H4 (cell line): ENCODE results near the gene PADI2. TPM values are rescaled to one million over a fixed set of nuclear protein-coding genes. Genes with fewer than 3 reads are reported as not detected.

Experiments used
- DNase-seq: peaks from one replicate; pipeline ENCODE4 v3.0.0-alpha.2; 2015; ENCODE audit warnings: low spot score
- total RNA-seq: library from RNA; depleted of rRNA; stranded (reverse); fragments of >200 nt; shearing (Covaris generic); gene quantifications from 2 replicates; pipeline ENCODE4 v1.2.3, GENCODE V29; 2014

Gene PADI2
- total RNA-seq, 1 experiment from 2014 or later = 0.08 TPM

GRCh38 chr1:17113963-17114362, 5.3 kb downstream of the PADI2 start:
- DNase-seq = no peak

- DNase-seq = no peak
Observed at GRCh38 chr1:17112496-17113236, 6.6 kb downstream of the PADI2 start.

GRCh38 chr1:17112076-17112475, 7.2 kb downstream of the PADI2 start:
- DNase-seq = no peak

GRCh38 chr1:17110555-17110926, 8.7 kb downstream of the PADI2 start:
- DNase-seq = no peak

GRCh38 chr1:17109892-17110554, 9.2 kb downstream of the PADI2 start:
- DNase-seq = no peak

- DNase-seq = no peak
Observed at GRCh38 chr1:17108786-17109185, 10.5 kb downstream of the PADI2 start.

- no peak for DNase-seq
Observed at GRCh38 chr1:17108360-17108759, 10.9 kb downstream of the PADI2 start.

GRCh38 chr1:17104782-17105181, 14.5 kb downstream of the PADI2 start:
- DNase-seq = no peak

GRCh38 chr1:17102232-17102631, 17.0 kb downstream of the PADI2 start:
- no peak for DNase-seq

GRCh38 chr1:17101261-17101660, 18.0 kb downstream of the PADI2 start:
- no peak for DNase-seq

GRCh38 chr1:17099616-17100340, 19.5 kb downstream of the PADI2 start:
- no peak for DNase-seq

GRCh38 chr1:17098446-17099317, 20.6 kb downstream of the PADI2 start:
- no peak for DNase-seq

- DNase-seq = no peak
Observed at GRCh38 chr1:17097787-17098186, 21.5 kb downstream of the PADI2 start.

GRCh38 chr1:17097147-17097546, 22.1 kb downstream of the PADI2 start:
- DNase-seq = no peak

GRCh38 chr1:17096584-17096983, 22.7 kb downstream of the PADI2 start:
- no peak for DNase-seq

GRCh38 chr1:17095141-17095540, 24.1 kb downstream of the PADI2 start:
- no peak for DNase-seq

GRCh38 chr1:17094664-17095063, 24.6 kb downstream of the PADI2 start:
- DNase-seq = no peak

GRCh38 chr1:17093822-17094393, 25.3 kb downstream of the PADI2 start:
- no peak for DNase-seq

- no peak for DNase-seq
Observed at GRCh38 chr1:17091252-17091651, 28.0 kb downstream of the PADI2 start.

GRCh38 chr1:17089506-17089905, 29.7 kb downstream of the PADI2 start:
- no peak for DNase-seq

- DNase-seq = no peak
Observed at GRCh38 chr1:17086751-17087150, 32.5 kb downstream of the PADI2 start.

GRCh38 chr1:17084787-17085186, 34.5 kb downstream of the PADI2 start:
- DNase-seq = no peak
